ENCODE results near the gene RTP2. TPM values are rescaled to one million over a fixed set of nuclear protein-coding genes. Genes with fewer than 3 reads are reported as not detected.

RTP2 gene
- total RNA-seq, 1 experiment from 2014 or later = not detected

- peaks cover 100% of the 10 kb centered on the region for H3K36me3 Mint-ChIP-seq (ENCODE audit: insufficient read depth, unreplicated experiment)
Observed at GRCh38 chr3:187725653-187726370, 23.5 kb upstream of the RTP2 start.

GRCh38 chr3:187725224-187725623 is 22.9 kb upstream of the RTP2 start:
- no peak overlapping the region for H3K4me3 Mint-ChIP-seq (ENCODE audit: unreplicated experiment)
- peaks cover 100% of the 10 kb centered on the region for H3K36me3 Mint-ChIP-seq (ENCODE audit: insufficient read depth, unreplicated experiment)
- no peak for DNase-seq (ENCODE audit: unreplicated experiment)
- H3K27ac Mint-ChIP-seq (ENCODE audit: low read depth, unreplicated experiment) = no peak overlapping the region
- H3K9me3 Mint-ChIP-seq (ENCODE audit: unreplicated experiment) = no peaks in the 10 kb centered on the region
- H3K27me3 Mint-ChIP-seq (ENCODE audit: insufficient read depth, unreplicated experiment) = no peaks in the 10 kb centered on the region
- ChIA-PET POLR2A (no interaction called here), CTCF (no interaction called here)
- BruUV-seq (replicated peaks) = no TSS peak
- intact Hi-C loops (cut with micrococcal nuclease) = no loop called here
- no peak for TF ChIP-seq CTCF (IDR thresholded peaks at IDR 0.05; ENCODE audit: unreplicated experiment)
- no peaks in the 10 kb centered on the region for H3K4me1 Mint-ChIP-seq (ENCODE audit: insufficient read depth, unreplicated experiment)

More at GRCh38 chr3:187725653-187726370, 23.5 kb upstream of the RTP2 start:
- no peak for DNase-seq (ENCODE audit: unreplicated experiment)
- Mint-ChIP-seq H3K27ac (ENCODE audit: low read depth, unreplicated experiment) (no peak overlapping the region), H3K27me3 (ENCODE audit: insufficient read depth, unreplicated experiment) (no peaks in the 10 kb centered on the region), H3K4me1 (ENCODE audit: insufficient read depth, unreplicated experiment) (no peaks in the 10 kb centered on the region), H3K4me3 (ENCODE audit: unreplicated experiment) (no peak overlapping the region), H3K9me3 (ENCODE audit: unreplicated experiment) (no peaks in the 10 kb centered on the region)
- BruUV-seq (replicated peaks) = no TSS peak
- CTCF ChIA-PET = interaction anchor here (2.8 kb wide), 1 partner anchor 10 kb away, joined by 15 read pairs; no protein-coding TSS in a partner anchor
- POLR2A ChIA-PET = no interaction called here
- no peak for TF ChIP-seq CTCF (IDR thresholded peaks at IDR 0.05; ENCODE audit: unreplicated experiment)
- intact Hi-C loops (cut with micrococcal nuclease) = no loop called here

GRCh38 chr3:187722206-187722612 is 19.9 kb upstream of the RTP2 start:
- no peaks in the 10 kb centered on the region for H3K4me1 Mint-ChIP-seq (ENCODE audit: insufficient read depth, unreplicated experiment)
- no peak overlapping the region for H3K4me3 Mint-ChIP-seq (ENCODE audit: unreplicated experiment)
- TF ChIP-seq CTCF (IDR thresholded peaks at IDR 0.05; ENCODE audit: unreplicated experiment) = no peak
- intact Hi-C loops (cut with micrococcal nuclease) = no loop called here
- no peak for DNase-seq (ENCODE audit: unreplicated experiment)
- CTCF ChIA-PET = interaction anchor here (0.5 to 1.4 kb wide), 4 partner anchors 8 to 403 kb away, joined by 3 to 6 read pairs (median 4); no protein-coding TSS in a partner anchor
- no peaks in the 10 kb centered on the region for H3K9me3 Mint-ChIP-seq (ENCODE audit: unreplicated experiment)
- POLR2A ChIA-PET = interaction anchor here (0.6 to 0.7 kb wide), 2 partner anchors 22 to 1432 kb away, joined by 3 to 4 read pairs; no protein-coding TSS in a partner anchor
- no TSS peak for BruUV-seq (replicated peaks)
- peaks cover 77% of the 10 kb centered on the region for H3K36me3 Mint-ChIP-seq (ENCODE audit: insufficient read depth, unreplicated experiment)
- H3K27ac Mint-ChIP-seq (ENCODE audit: low read depth, unreplicated experiment) = no peak overlapping the region
- no peaks in the 10 kb centered on the region for H3K27me3 Mint-ChIP-seq (ENCODE audit: insufficient read depth, unreplicated experiment)

GRCh38 chr3:187721055-187721454 is 18.7 kb upstream of the RTP2 start:
- ChIA-PET POLR2A (interaction anchor here (1.0 to 1.6 kb wide), 3 partner anchors 13 to 1235 kb away, joined by 3 read pairs; no protein-coding TSS in a partner anchor), CTCF (interaction anchor here (0.6 to 9.0 kb wide), 6 partner anchors 9 to 1014 kb away, joined by 3 to 92 read pairs (median 4); no protein-coding TSS in a partner anchor)
- no peak for DNase-seq (ENCODE audit: unreplicated experiment)
- H3K27me3 Mint-ChIP-seq (ENCODE audit: insufficient read depth, unreplicated experiment) = no peaks in the 10 kb centered on the region
- H3K4me1 Mint-ChIP-seq (ENCODE audit: insufficient read depth, unreplicated experiment) = no peaks in the 10 kb centered on the region
- no TSS peak for BruUV-seq (replicated peaks)
- peaks cover 69% of the 10 kb centered on the region for H3K36me3 Mint-ChIP-seq (ENCODE audit: insufficient read depth, unreplicated experiment)
- no peak for TF ChIP-seq CTCF (IDR thresholded peaks at IDR 0.05; ENCODE audit: unreplicated experiment)
- H3K4me3 Mint-ChIP-seq (ENCODE audit: unreplicated experiment) = no peak overlapping the region
- no peak overlapping the region for H3K27ac Mint-ChIP-seq (ENCODE audit: low read depth, unreplicated experiment)
- intact Hi-C loops (cut with micrococcal nuclease) = no loop called here
- H3K9me3 Mint-ChIP-seq (ENCODE audit: unreplicated experiment) = no peaks in the 10 kb centered on the region
